PC-9 (cell line): Measurements from ENCODE around the gene ASB3. TPM values are rescaled to one million over a fixed set of nuclear protein-coding genes. Genes with fewer than 3 reads are reported as not detected.

Experiments used
- BruUV-seq: library from RNA; stranded (reverse); fragments of 400-500 nt; replicated peaks from 2 replicates; lab custom pipeline; 2021; lab: Mats Ljungman, UMichigan
- CTCF ChIA-PET: fragments of 300-600 bp; sonication (Branson Sonifier 250); formaldehyde crosslinking; loops from one replicate; lab custom pipeline; 2022; ENCODE audit warnings: antibody characterized with exemption; lab: Charles Lee
- POLR2A ChIA-PET: fragments of 300-600 bp; sonication (Branson Sonifier 250); formaldehyde crosslinking; loops from one replicate; lab custom pipeline; 2022; ENCODE audit warnings: antibody characterized with exemption; ENCODE audit not compliant: unreplicated experiment; lab: Charles Lee
- DNase-seq, 2 experiments: peaks; one replicate each; pipeline versions ENCODE4 v3.0.0 to v3.0.0-alpha.2; 2015 to 2022; ENCODE audit warnings: mixed read lengths in 1 of 2
- H2AFZ ChIP-seq: fragments of 200-600 bp; sonication (generic); 2 replicates; pipeline ENCODE4 v1.8.1; 2017; ENCODE audit warnings: antibody characterized with exemption
- H3F3A ChIP-seq: fragments of 200-600 bp; sonication (generic); 2 replicates; pipeline ENCODE4 v1.8.1; 2017; ENCODE audit warnings: antibody characterized with exemption, mild to moderate bottlenecking, low read depth; ENCODE audit not compliant: insufficient read depth
- H3K27ac ChIP-seq: fragments of 200-600 bp; sonication (generic); 2 replicates; pipeline ENCODE4 v1.6.1; 2016; ENCODE audit warnings: mixed run types
- H3K27me3 ChIP-seq: fragments of 200-600 bp; sonication (generic); 2 replicates; pipeline ENCODE4 v1.6.1; 2016; ENCODE audit warnings: low read depth, mixed run types; ENCODE audit not compliant: insufficient read depth
- H3K36me3 ChIP-seq: fragments of 200-600 bp; sonication (generic); 2 replicates; pipeline ENCODE4 v1.6.1; 2016; ENCODE audit warnings: low read depth, mixed run types
- H3K4me1 ChIP-seq: fragments of 200-600 bp; sonication (generic); replicated peaks from 2 replicates; pipeline ENCODE4 v1.6.1; 2016; ENCODE audit warnings: mixed run types; ENCODE audit not compliant: insufficient read depth
- H3K4me2 ChIP-seq: fragments of 200-600 bp; sonication (generic); 2 replicates; pipeline ENCODE4 v1.6.1; 2017; ENCODE audit warnings: mixed run types
- H3K4me3 ChIP-seq: fragments of 200-600 bp; sonication (generic); 2 replicates; pipeline ENCODE4 v1.6.1; 2016; ENCODE audit warnings: mixed run types
- H3K79me2 ChIP-seq: fragments of 200-600 bp; sonication (generic); 2 replicates; pipeline ENCODE4 v1.6.1; 2017; ENCODE audit warnings: low read depth, mixed run types
- H3K9me2 ChIP-seq: fragments of 200-600 bp; sonication (generic); 2 replicates; pipeline ENCODE4 v1.8.1; 2017; ENCODE audit warnings: mild to moderate bottlenecking; ENCODE audit not compliant: insufficient read depth
- H3K9me3 ChIP-seq: fragments of 200-600 bp; sonication (generic); 2 replicates; pipeline ENCODE4 v1.8.1; 2016; ENCODE audit warnings: low read depth; ENCODE audit not compliant: insufficient read depth
- H4K20me1 ChIP-seq: fragments of 200-600 bp; sonication (generic); 2 replicates; pipeline ENCODE4 v1.8.1; 2017; ENCODE audit not compliant: insufficient read depth
- EZH2 ChIP-seq: fragments of 200-600 bp; sonication (generic); IDR thresholded peaks from 2 replicates; pipeline ENCODE4 v1.8.0; 2017; ENCODE audit warnings: antibody characterized with exemption, low read depth
- intact Hi-C: fragments of 100-400 bp; cut with micrococcal nuclease; formaldehyde crosslinking; loops from one replicate; pipeline ENCODE4 v1.10.0; 2022; ENCODE audit not compliant: unreplicated experiment
- total RNA-seq: library from RNA; stranded (reverse); gene quantifications from 2 replicates; pipeline ENCODE4 v1.2.3, GENCODE V29; 2021
- TF ChIP-seq, protein P1 (sequence below): fragments of 200-600 bp; sonication (generic); conservative IDR thresholded peaks from 2 replicates; pipeline ENCODE4 v1.6.1; 2017; ENCODE audit warnings: mixed run types, antibody characterized with exemption, mild to moderate bottlenecking, moderate library complexity

The ASB3 gene
- total RNA-seq, 1 experiment from 2014 or later, result 27.7 TPM

DNA sequence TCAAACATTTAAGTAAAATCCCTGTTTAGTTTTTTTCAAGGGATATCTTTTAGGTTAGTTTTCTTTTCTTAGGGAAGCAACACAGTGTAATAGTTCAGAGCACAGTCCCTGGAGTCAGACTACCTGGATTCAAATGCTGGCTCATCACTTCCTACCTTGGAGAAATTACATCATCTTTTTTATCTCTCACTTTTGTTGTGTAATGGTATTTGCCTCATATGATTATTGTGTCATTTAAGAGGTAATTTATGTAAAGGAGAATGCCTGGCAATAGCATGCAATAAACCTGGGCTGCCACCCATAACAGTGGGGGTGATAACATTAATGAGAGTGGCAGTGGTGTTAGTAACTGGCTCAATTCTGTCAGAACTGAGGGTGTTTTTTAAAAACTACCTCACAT is 26.4 kb upstream of the ASB3 start:
- BruUV-seq, result no TSS peak
- H2AFZ ChIP-seq, result no peak overlapping the region
- H3F3A ChIP-seq, result peaks cover 5% of the 10 kb centered on the region
- intact Hi-C loops, result no loop called here
- peaks cover 60% of the 10 kb centered on the region for H3K36me3 ChIP-seq
- H3K4me1 ChIP-seq, result no peaks in the 10 kb centered on the region
- no peak overlapping the region for H3K4me2 ChIP-seq
- TF ChIP-seq EZH2, result no peak
- TF ChIP-seq, protein P1, sequence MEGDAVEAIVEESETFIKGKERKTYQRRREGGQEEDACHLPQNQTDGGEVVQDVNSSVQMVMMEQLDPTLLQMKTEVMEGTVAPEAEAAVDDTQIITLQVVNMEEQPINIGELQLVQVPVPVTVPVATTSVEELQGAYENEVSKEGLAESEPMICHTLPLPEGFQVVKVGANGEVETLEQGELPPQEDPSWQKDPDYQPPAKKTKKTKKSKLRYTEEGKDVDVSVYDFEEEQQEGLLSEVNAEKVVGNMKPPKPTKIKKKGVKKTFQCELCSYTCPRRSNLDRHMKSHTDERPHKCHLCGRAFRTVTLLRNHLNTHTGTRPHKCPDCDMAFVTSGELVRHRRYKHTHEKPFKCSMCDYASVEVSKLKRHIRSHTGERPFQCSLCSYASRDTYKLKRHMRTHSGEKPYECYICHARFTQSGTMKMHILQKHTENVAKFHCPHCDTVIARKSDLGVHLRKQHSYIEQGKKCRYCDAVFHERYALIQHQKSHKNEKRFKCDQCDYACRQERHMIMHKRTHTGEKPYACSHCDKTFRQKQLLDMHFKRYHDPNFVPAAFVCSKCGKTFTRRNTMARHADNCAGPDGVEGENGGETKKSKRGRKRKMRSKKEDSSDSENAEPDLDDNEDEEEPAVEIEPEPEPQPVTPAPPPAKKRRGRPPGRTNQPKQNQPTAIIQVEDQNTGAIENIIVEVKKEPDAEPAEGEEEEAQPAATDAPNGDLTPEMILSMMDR, result no peak
- no peak overlapping the region for H3K4me3 ChIP-seq
- H3K9me2 ChIP-seq, result no peaks in the 10 kb centered on the region
- H3K27ac ChIP-seq, result 0 out of 2 replicates have a peak overlapping the region, but pooled peaks have one; percentile 4
- no peaks in the 10 kb centered on the region for H3K27me3 ChIP-seq
- no peak for DNase-seq
- no peaks in the 10 kb centered on the region for H4K20me1 ChIP-seq
- CTCF ChIA-PET, result no interaction called here
- POLR2A ChIA-PET, result no interaction called here
- H3K9me3 ChIP-seq, result no peaks in the 10 kb centered on the region
- H3K79me2 ChIP-seq, result no peaks in the 10 kb centered on the region

- intact Hi-C loops, result no loop called here
- H3K27me3 ChIP-seq, result no peaks in the 10 kb centered on the region
- CTCF ChIA-PET, result no interaction called here
- H3F3A ChIP-seq, result peaks cover 5% of the 10 kb centered on the region
- POLR2A ChIA-PET, result no interaction called here
- peaks cover 69% of the 10 kb centered on the region for H3K36me3 ChIP-seq
- no peak overlapping the region for H3K4me2 ChIP-seq
- no TSS peak for BruUV-seq
- no peak overlapping the region for H3K27ac ChIP-seq
- H2AFZ ChIP-seq, result no peak overlapping the region
- no peaks in the 10 kb centered on the region for H3K9me2 ChIP-seq
- H3K9me3 ChIP-seq, result no peaks in the 10 kb centered on the region
- H3K4me3 ChIP-seq, result no peak overlapping the region
- H4K20me1 ChIP-seq, result no peaks in the 10 kb centered on the region
- no peaks in the 10 kb centered on the region for H3K4me1 ChIP-seq
- H3K79me2 ChIP-seq, result no peaks in the 10 kb centered on the region
- no peak for DNase-seq
- TF ChIP-seq, protein P1, result no peak
- TF ChIP-seq EZH2, result no peak
Measured at GRCh38 chr2:53811601-53812000, 24.8 kb upstream of the ASB3 start.

DNA sequence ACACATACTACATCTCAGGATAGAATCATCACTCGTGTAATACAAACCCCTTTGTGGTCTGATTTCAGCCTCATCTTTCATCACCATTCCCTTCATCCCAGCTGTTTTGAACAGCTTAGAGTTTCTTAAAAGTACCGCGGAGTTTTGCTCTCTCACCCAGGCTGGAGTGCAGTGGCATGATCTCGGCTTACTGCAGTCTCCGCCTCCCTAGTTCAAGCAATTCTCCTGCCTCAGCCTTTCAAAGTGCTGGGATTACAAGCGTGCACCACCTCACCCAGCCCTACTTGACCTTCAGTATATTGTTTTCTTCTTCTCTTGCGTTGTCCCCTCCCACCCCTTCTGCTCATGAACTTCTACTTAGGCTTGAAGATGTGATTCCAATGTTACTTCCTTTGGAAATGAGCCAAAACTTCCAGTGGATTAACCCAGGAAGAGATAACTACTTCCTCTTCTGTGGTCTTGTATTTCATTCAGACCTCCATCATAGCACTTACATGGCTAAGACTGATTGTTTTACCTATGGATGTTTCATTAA is 15.9 kb upstream of the ASB3 start:
- H4K20me1 ChIP-seq, result 0 out of 2 replicates have a peak, but pooled peaks cover 5% of the 10 kb centered on the region

More for the DNA sequence above, 15.9 kb upstream of the ASB3 start:
- Histone ChIP-seq H3K27me3 (no peaks in the 10 kb centered on the region), H3F3A (no peaks in the 10 kb centered on the region), H3K79me2 (no peaks in the 10 kb centered on the region), H3K4me3 (no peak overlapping the region), H3K36me3 (peaks cover 62% of the 10 kb centered on the region), H3K4me1 (no peaks in the 10 kb centered on the region), H3K9me3 (no peaks in the 10 kb centered on the region), H3K27ac (no peak overlapping the region), H3K9me2 (no peaks in the 10 kb centered on the region), H3K4me2 (no peak overlapping the region), H2AFZ (no peak overlapping the region)
- TF ChIP-seq EZH2, result no peak
- TF ChIP-seq, protein P1, result no peak
- POLR2A ChIA-PET, result no interaction called here
- DNase-seq, result no peak
- no TSS peak for BruUV-seq
- CTCF ChIA-PET, result no interaction called here
- intact Hi-C loops, result no loop called here
